ENCODE data around the gene NACA2.
A peak's percentile ranks its signal among the peaks of the same experiment; 100 is the strongest.
"Not testable (repeated sequence)": the region's sequence is repeated elsewhere in the genome, so short reads cannot be mapped to it uniquely, and the experiment has no call there.

Gene NACA2

DNA sequence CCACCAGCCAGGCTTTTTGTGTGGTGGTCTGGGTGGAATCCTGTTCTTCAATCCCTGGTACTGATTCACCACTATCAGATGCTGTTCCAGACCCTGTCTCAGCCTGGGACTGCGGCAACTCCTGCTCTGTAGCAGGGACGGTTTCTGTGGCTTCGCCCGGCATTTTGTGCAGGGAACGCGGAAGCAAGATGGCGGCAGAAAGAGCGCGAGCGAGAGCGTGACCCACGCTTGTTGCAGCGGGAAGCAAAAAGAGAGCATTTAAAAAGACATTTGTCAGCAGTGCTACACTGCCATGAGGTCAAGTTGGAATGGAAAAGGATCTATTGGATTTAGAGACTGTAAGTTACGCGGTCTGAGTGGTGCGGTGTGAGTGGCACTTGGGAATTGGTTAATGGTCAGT lies at the start of gene NACA2:
TSS of gene NACA2 (minus strand) at position 202 of the 400 bp plus-strand sequence. CDS start at position 163, 39 bp downstream.
- DNase-seq (ENCODE audit: low read depth in 2 of 2), result no peak

DNA sequence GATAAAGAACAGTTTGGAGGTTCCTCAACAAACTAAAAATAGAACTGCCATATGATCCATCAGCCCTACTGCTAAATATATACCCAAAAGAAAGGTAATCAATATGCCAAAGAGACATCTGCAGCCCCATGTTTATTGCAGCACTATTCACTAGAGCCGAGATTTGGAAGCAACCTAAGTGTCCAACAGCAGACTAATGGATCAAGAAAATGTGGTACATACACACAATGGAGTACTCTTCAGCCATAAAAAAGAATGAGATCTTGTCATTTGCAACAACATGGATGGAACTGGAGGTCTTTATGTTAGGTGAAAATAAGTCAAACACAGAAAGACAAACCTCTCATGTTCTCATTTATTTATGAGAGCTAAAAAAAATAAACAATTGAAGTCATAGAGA lies 48.8 kb upstream of the NACA2 start:
- DNase-seq (ENCODE audit: low read depth in 2 of 2), result no peak

DNA sequence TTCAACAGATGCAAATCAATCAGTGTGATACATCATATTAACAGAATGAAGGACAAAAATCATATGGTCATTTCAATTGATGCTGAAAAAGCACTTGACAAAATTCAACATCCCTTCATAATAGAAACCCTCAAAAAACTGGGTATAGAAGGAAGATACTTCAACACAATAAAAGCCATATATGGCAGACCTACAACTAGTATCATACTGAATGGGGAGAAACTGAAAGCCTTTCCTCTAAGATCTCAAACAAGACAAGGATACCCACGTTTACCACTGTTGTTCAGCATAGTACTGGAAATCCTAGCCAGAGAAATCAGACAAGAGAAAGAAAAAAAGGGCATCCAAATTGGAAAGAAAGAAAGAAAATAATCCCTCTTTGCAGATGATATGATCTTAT lies 47.1 kb upstream of the NACA2 start:
- DNase-seq (ENCODE audit: low read depth in 2 of 2), result no peak

DNA sequence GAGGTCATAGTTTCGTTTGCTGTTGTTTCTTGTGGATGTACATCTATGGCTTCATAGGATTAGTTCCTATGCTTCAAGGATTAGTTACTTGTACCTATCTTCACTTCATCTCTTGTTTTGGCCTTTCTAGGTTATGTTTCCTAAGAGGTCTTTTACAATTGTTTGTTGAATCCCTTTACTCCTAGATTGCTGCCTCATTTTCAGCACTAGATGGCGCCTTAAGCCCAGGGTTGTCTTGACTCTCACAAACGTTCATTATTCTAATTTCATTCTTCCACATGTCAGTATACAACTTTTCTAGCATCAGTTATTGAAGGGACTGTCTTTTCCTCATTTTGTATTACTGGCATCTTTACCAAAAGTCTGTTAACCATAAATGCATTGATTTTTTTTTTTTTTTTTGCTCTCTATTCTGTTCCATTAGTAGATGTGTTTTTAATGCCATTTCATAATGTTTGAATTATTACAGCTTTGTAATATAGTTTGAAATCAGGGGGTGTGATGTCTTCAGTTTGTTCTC lies 45.0 kb upstream of the NACA2 start:
- peak in 1 of 2 donors; percentile 8 for DNase-seq (ENCODE audit: low read depth in 2 of 2)

DNA sequence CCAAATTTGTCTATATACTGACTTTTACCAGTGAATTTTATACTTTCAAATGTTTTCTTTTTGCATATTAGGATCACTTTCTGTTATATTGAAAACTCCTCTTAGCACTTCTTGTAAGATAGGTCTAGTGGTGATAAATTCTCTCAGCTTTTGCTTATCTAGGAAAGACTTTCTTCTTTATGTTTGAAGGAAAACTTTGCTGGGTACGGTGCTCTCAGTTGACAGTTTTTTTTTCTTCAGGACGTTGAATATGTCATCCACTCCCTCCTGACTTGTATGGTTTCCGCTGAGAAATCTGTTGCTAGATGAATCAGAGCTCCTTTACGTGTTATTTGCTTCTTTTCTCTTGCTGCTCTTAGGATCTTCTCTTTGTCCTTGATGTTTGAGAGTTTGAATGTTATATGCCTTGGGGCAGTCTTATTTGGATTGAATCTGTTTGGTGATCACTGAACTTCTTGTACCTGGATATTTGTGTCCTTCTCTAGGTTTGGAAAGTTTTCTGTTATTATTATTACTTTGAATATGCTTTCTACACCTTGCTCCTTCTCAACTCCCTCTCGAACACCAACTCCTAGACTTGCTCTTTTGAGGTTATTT lies 44.0 kb upstream of the NACA2 start:
- DNase-seq (ENCODE audit: low read depth in 2 of 2), result no peak

DNA sequence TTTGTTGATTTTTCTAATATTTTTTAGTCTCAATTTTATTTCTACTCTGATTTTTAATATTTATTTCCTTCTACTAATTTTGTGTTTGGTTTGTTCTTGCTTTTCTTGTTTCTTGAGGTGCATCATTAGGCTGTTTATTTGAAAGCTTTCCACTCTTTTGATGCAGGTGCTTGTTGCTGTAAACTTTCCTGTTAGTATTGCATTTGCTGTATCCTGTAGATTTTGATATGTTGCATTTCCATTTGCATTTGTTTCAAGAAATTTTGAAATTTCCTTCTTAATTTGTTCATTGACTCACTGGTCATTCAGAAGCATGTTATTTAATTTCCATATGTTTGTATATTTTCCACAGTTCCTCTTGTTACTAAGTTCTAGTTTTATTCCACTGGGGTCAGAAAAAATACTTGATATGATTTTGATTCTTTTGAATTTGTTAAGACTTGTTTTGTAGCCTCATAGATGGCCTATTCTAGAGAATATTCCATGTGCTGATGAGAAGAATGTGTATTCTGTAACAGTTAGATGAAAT lies 43.1 kb upstream of the NACA2 start:
- no peak for DNase-seq (ENCODE audit: low read depth in 2 of 2)

DNA sequence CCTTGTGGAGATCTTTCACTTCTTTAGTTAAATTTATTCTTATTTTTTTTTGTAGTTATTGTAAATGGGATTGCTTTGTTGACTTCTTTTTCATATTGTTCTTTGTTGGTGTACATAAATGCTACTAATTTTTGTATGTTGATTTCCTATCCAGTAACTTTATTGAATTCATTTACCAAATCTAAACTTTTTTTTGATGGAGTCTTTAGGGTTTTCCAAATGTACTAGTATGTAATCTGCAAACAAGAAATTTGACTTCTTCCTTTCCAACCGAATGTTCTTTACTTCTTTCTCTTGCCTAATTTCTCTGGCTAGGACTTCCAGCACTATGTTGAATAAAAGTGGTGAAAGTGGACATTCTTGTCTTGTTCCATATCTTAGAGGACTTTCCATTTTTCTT lies 41.8 kb upstream of the NACA2 start:
- DNase-seq (ENCODE audit: low read depth in 2 of 2), result no peak

DNA sequence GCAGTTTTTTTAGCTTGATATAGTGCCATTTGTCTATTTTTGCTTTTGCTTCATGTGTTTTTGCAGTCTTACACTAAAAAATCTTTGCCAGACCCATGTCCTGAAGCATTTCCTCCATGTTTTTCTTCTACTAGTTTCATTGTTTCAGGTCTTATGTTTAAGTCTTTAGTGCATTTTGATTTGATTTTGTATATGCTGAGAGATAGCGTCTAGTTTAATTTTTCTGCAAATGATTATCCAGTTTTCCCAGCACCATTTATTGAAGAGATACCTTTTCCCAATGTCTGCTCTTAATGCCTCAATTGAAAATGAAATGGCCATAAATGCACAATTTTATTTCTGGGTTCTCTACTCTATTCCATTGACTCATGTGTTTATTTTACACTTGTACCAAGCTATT lies 40.8 kb upstream of the NACA2 start:
- no peak for DNase-seq (ENCODE audit: low read depth in 2 of 2)

DNA sequence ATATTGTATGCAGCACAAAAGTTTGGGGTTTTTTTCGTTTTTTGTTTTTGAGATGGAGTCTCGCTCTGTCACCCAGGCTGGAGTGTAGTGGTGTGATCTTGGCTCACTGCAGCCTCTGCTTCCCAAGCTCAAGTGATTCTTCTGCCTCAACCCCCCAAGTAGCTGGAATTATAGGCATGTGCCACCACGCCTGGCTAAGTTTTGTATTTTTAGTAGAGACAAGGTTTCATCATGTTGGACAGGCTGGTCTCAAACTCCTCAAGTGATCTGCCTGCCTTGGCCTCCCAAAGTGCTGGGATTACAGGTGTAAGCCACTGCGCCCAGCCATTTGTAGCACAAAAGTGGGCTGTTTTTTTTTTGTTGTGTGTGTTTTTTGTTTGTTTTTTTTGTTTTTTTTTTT lies 37.1 kb upstream of the NACA2 start:
- not testable (repeated sequence) for DNase-seq (ENCODE audit: low read depth in 2 of 2)

DNA sequence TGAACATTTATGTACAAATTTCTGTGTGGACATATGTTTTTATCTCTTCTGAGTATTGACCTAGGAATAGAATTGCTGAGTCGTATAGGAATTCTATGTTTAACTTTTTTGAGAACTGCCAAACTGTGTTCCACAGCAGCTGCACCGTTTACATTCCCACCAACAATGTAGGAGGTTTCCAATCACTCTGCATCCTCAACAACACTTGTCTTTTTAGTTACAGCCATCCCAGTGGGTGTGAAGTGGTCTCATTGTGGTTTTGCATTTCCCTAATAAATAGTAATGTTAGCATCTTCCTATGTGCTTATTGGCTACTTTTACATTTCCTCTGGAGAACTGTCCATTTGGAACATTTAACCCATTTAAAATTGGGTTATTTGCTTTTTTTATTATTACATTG lies 36.6 kb upstream of the NACA2 start:
- no peak for DNase-seq (ENCODE audit: low read depth in 2 of 2)

DNA sequence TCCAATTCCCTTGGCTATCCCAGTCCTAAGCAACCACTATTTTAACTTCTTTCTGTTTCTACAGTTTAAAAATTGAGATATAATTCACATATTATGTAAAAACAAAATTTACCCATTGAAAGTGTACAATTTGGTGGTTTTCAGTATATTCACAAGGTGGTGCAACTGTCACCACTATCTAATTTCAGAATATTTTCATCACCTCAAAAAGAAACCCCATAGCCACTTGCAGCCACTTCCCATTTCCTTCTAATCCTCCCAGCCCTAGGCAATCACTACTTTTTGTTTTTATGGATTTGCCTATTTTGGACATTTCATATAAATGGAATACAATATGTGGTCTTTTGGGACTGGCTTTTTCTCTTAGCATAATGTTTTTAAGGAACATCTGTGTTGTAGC lies 36.1 kb upstream of the NACA2 start:
- DNase-seq (ENCODE audit: low read depth in 2 of 2), result no peak

DNA sequence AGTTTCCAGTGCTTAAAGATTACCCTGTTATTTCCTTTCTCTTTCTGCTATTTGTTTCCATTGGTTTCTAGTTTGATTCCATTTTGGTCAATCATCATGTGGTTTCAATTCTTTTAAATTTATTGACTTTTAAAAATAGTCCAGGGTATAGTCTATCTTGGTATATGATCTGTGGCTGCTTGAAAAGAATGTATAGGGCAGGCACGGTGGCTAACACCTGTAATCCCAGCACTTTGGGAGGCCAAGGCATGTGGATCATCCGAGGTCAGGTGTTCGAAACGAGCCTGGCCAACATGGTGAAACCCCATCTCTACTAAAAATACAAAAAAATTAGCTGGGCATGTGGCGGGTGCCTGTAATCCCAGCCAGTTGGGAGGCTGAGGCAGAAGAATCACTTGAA lies 34.5 kb upstream of the NACA2 start:
- DNase-seq (ENCODE audit: low read depth in 2 of 2), result no peak

DNA sequence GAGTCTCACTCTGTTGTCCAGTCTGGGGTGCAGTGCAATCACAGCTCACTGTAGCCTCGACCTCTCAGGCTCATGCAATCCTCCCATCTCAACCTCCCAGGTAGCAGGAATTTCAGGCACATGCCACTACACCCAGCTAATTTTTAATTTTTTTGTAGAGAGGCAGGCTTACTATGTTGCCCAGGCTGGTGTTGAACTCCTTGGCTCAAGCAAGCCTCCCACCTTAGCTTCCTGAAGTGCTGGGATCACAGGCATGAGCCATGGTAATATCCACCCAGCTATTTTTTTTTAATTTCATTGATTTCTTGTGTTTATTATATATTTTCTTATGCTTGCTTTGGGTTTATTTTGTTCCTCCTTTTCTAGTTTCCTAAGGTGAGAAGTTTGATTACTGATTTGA lies 33.9 kb upstream of the NACA2 start:
- DNase-seq (ENCODE audit: low read depth in 2 of 2), result no peak

DNA sequence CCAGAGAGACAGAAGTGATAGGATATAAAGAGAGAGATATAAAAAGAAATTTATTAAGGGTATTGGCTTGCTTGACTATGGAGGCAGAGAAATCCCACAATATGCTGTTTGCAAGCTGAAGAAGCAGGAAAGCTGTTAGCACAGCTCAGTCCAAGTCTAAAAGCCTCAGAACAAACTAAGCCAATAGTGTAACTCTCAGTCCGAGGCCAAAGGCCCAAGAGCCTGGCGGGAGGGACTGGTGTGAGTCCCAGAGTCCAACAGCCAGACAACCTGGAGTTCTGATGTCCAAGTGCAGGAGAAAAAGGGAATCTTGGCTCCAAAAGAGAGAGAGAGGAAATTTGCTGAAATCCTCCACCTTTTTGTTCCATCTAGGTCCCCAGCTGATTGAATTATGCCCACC lies 30.3 kb upstream of the NACA2 start:
- no peak for DNase-seq (ENCODE audit: low read depth in 2 of 2)

DNA sequence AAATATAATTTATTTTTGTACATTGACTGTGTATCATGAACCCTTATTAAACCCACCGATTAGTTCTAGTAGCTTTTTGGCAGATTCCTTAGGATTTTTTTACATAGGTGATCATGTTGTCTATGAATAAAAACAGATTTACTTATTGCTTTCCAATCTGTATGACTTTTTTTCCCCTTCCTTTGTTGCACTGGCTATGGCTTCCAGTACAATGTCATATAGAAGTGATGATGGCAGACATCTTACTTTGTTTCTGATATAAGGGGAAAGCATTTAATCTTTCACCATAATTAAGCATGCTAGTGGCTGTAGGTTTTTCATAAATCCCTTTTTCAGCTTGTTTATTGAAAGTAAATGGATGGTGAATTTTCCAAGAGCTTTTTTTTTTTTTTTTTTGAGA lies 28.9 kb upstream of the NACA2 start:
- DNase-seq (ENCODE audit: low read depth in 2 of 2), result no peak

DNA sequence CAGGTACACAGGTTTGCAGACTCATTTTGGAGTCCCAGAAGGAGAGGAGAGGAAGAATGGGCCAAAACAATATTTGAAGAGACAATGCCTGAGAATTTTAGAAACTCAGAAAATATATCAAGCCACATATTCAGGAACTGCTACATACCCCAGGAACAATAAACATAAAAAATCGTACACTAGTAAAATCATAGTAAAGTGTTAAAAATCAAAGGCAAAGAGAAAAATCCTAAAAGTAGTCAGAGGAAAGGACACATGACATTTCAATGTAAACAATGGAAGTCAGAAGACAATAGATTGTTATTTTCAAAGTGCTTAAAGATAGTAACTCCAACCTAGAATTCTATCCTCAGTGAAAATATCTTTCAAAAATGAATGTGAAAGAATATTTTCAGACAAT lies 28.5 kb upstream of the NACA2 start:
- DNase-seq (ENCODE audit: low read depth in 2 of 2), result no peak

DNA sequence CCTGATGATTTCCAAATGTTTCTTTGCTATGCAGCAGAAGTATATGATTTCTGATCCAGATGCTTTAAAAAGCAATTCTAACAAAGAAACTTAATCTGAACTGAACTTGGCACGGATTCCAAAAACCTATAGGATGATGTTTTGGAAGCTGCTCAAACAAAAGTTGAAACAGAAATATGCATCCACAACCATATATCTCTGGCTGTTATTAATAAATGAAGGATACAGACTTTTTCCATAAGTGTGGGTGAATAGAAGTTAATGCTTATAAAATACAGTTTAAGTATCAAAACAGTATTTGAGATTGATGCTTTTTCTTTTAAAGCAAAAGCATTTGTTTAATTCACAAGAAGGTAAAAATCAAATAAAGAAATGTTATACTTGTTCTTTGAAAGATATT lies 27.9 kb upstream of the NACA2 start:
- DNase-seq (ENCODE audit: low read depth in 2 of 2), result no peak

DNA sequence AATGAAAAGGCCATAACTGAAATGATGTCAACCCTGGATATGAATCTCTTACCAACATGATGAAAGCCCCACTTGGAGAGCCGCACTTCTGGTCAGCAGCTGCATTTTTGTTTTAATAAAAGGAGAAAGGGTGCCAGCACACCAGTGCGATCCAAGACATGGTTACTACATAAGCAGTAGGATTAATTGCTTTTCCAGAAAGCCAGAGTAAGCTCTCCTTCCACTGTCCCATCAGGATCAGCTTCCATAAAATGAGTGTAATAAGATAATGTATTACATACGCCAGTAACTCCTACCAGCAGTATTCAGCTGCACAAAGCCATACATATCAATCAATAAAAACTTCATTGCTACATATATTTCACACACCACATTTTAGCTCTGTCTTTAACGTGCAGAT lies 26.3 kb upstream of the NACA2 start:
- DNase-seq (ENCODE audit: low read depth in 2 of 2), result no peak

DNA sequence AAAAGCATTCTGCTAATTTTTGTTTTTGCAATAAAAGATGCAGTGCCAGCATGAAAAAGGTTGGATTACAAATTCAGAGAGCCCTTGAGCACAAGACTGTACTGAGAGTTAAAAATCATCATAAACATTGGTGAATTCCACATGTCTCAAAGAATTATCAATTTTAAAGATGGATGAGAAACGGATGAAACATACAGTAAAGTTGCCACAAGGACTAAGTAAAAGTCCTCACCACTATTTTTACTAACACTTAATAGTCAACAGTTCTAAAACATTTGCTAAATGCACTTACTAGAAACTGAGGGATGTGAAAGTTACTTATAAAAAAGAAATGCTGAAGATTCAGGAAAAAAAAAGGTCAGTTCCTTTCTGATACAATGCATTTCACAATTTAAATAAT lies 25.8 kb upstream of the NACA2 start:
- DNase-seq (ENCODE audit: low read depth in 2 of 2), result no peak

DNA sequence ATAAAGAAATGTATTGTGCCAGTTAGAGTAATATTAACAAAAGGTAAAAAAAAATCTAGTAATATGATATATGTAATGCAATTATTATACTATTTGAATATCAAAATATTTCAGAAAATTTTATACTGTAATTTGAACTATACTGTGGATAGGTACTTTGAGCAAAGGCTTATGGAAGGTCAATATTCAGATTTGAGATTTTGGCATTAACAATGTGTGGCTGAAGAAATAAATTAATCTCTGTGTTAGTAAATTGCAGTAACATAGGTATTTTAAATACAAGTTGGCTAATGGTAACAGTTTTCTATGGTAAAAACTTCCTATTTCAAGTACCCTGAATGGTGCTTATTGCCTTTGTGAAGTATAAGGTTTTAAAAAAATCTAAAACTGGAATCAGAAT lies 23.2 kb upstream of the NACA2 start:
- DNase-seq (ENCODE audit: low read depth in 2 of 2), result no peak

DNA sequence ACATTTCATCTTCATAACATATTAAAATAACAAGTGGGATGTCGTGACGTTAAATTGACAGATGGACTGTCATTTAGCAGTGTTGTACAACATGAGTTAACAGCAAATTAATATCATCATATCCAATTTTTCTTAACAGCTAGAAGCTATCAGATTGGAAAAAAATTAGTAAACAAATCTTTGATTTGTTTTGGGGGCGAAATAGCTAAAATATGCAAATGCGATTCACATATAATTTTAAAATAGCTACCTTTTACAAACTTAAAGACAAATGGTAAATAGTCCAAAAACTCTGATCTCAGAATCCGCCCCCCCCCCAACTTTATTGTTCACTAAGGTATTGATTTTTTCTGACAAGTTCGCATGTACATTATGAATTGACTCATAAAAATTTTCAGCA lies 20.3 kb upstream of the NACA2 start:
- DNase-seq (ENCODE audit: low read depth in 2 of 2), result no peak

DNA sequence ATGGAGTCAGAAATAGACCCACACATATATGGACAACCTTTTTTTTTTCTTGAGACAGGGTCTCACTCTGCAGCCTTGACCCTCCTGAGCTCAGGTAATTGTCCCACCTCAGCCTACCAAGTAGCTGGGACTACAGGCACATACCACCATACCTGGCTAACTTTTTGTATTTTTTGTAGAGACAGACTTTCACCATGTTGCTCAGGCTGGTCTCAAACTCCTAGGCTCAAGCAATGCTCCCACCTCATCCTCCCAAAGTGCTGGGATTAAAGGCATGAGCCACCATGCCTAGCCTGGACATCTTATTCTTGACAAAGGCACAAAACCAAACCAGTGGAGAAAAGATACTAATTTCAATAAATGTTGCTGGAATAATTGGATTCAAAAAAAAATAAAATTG lies 14.7 kb upstream of the NACA2 start:
- DNase-seq (ENCODE audit: low read depth in 2 of 2), result no peak

DNA sequence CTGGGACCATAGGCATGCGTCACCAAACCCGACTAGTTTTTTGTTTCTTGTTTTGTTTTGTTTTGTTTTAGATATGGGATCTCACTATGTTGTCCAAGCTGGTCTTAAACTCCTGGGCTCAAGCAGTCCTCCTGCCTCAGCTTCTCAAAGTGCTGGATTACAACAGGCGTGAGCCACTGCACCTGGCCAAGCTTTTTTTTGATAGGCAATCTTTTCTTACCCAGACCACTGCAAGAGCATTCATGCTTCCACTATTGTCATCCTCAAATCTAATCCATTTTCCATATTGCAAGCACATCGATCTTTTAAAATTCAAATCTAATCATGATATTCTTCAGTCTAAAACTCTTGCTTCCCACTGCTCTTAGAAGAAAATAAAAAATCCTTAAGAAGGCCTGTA lies 10.3 kb upstream of the NACA2 start:
- no peak for DNase-seq (ENCODE audit: low read depth in 2 of 2)

DNA sequence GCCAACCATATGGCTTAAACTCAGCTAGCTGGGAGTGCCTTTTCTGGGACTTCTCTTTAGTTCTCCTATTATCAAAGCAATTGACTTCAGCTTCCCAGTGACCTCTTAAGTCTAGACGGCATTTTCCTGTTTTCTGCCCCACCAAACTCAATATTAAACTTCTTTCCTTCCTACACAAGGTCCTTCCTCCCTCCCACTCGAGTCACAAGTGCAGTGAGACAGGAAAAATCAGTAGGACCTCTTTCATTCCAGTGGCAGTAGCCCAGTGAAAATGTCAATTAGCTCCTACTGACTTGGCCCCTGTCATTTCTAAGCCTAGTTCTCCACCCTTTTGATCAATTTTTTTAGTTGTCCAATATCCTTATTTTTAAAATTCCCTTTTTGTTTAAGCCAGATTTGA lies 9.6 kb upstream of the NACA2 start:
- no peak for DNase-seq (ENCODE audit: low read depth in 2 of 2)
